HG02852 (cell line): ENCODE data around the gene MICU1.
"Not testable (repeated sequence)": the region's sequence is repeated elsewhere in the genome, so short reads cannot be mapped to it uniquely, and the experiment has no call there.

Experiments used
- ATAC-seq: cut with Tn5 transposase; IDR thresholded peaks from one replicate; pipeline ENCODE4 v1.9.1; 2021; ENCODE audit warnings: mild to moderate bottlenecking, moderate library complexity; ENCODE audit not compliant: unreplicated experiment

The MICU1 gene

GRCh38 chr10:72625608-72626443, at the start of gene MICU1:
Gene MICU1, minus strand, starts transcription at chr10:72626079. Its CDS starts 59,286 bp downstream, at chr10:72566793.
- ATAC-seq, result peak; percentile 97

GRCh38 chr10:72674174-72674573, 48.3 kb upstream of the MICU1 start:
- not testable (repeated sequence) for ATAC-seq

- no peak for ATAC-seq
These were observed 47.4 kb upstream of the MICU1 start for GRCh38 chr10:72673280-72673679.

GRCh38 chr10:72667207-72667864, 41.5 kb upstream of the MICU1 start:
- no peak for ATAC-seq

GRCh38 chr10:72665925-72666324, 40.0 kb upstream of the MICU1 start:
- ATAC-seq, result no peak

GRCh38 chr10:72663971-72664370, 38.1 kb upstream of the MICU1 start:
- ATAC-seq, result no peak

- ATAC-seq, result no peak
These were observed 35.6 kb upstream of the MICU1 start for GRCh38 chr10:72661431-72661830.

GRCh38 chr10:72660220-72660619, 34.3 kb upstream of the MICU1 start:
- no peak for ATAC-seq

GRCh38 chr10:72659694-72660093, 33.8 kb upstream of the MICU1 start:
- no peak for ATAC-seq

- ATAC-seq, result no peak
These were observed 33.0 kb upstream of the MICU1 start for GRCh38 chr10:72658696-72659400.

- no peak for ATAC-seq
These were observed 28.8 kb upstream of the MICU1 start for GRCh38 chr10:72654720-72655119.

- no peak for ATAC-seq
These were observed 27.7 kb upstream of the MICU1 start for GRCh38 chr10:72653383-72654096.

- ATAC-seq, result no peak
These were observed 23.4 kb upstream of the MICU1 start for GRCh38 chr10:72649291-72649690.

- ATAC-seq, result no peak
These were observed 22.4 kb upstream of the MICU1 start for GRCh38 chr10:72648301-72648700.

- ATAC-seq, result not testable (repeated sequence)
These were observed 21.1 kb upstream of the MICU1 start for GRCh38 chr10:72646971-72647370.

- no peak for ATAC-seq
These were observed 19.5 kb upstream of the MICU1 start for GRCh38 chr10:72645263-72645858.

- no peak for ATAC-seq
These were observed 16.4 kb upstream of the MICU1 start for GRCh38 chr10:72642318-72642717.

- no peak for ATAC-seq
These were observed 13.6 kb upstream of the MICU1 start for GRCh38 chr10:72639441-72639873.

- ATAC-seq, result no peak
These were observed 12.9 kb upstream of the MICU1 start for GRCh38 chr10:72638586-72639440.
